HepG2 (cell line): Measurements from ENCODE around the gene C5orf15.

ENCODE experiments used
- CEBPB ChIP-seq: IDR thresholded peaks from 2 replicates; pipeline ENCODE4 v1.6.1; 2011; ENCODE audit warnings: low read depth, low read length, improper control_type of control experiment, borderline replicate concordance
- DZIP1 ChIP-seq: sonication (generic); formaldehyde crosslinking; IDR thresholded peaks from 2 replicates; pipeline ENCODE4 v1.5.0; 2020; ENCODE audit warnings: mild to moderate bottlenecking, missing genetic modification reagents
- HCFC1 ChIP-seq: fragments of 150-350 bp; IDR thresholded peaks from 2 replicates; pipeline ENCODE4 v1.6.1; 2014; ENCODE audit warnings: low read depth, low read length
- ZNF232 ChIP-seq: sonication (generic); formaldehyde crosslinking; IDR thresholded peaks from 2 replicates; pipeline ENCODE4 v1.4.0; 2020; ENCODE audit warnings: missing genetic modification reagents, borderline replicate concordance
- ZNF639 ChIP-seq: conservative IDR thresholded peaks from 2 replicates; pipeline ENCODE4 v1.6.1; 2018; ENCODE audit warnings: missing genetic modification reagents

- TF ChIP-seq CEBPB (no peak), ZNF639 (CRISPR knock-in tag) (no peak), ZNF232 (no peak), HCFC1 (no peak), DZIP1 (CRISPR knock-in tag) (no peak)
Measured at GRCh38 chr5:133938039-133938821, 30.2 kb downstream of the C5orf15 start.
